Liver (tissue), 9 donors: ENCODE results near the gene METTL23. TPM values are rescaled to one million over a fixed set of nuclear protein-coding genes. Genes with fewer than 3 reads are reported as not detected.

ENCODE experiments used
- DNase-seq: peaks from one replicate; pipeline ENCODE4 v3.0.0-alpha.2; 2017; ENCODE audit warnings: low spot score
- H3K27ac ChIP-seq, 2 donors: one replicate each; pipeline ENCODE4 v1.7.0; 2013; ENCODE audit warnings: inconsistent platforms in 2 of 2, low read length in 2 of 2, control low read depth in 1 of 2, low read depth in 1 of 2, mild to moderate bottlenecking in 1 of 2
- H3K27me3 ChIP-seq, 4 donors: one replicate each; pipeline versions ENCODE4 v1.6.1 to v1.7.0; 2013; ENCODE audit warnings: low read length in 3 of 4, inconsistent platforms in 1 of 4, mild to moderate bottlenecking in 1 of 4, moderate library complexity in 1 of 4; ENCODE audit not compliant: control insufficient read depth in 4 of 4, insufficient read depth in 4 of 4
- H3K36me3 ChIP-seq, 4 donors: one replicate each; pipeline versions ENCODE4 v1.6.1 to v1.7.0; 2013; ENCODE audit warnings: low read length in 3 of 4, mild to moderate bottlenecking in 3 of 4, low read depth in 1 of 4, moderate library complexity in 1 of 4; ENCODE audit not compliant: control insufficient read depth in 4 of 4, insufficient read depth in 3 of 4
- H3K4me1 ChIP-seq, 4 donors: one replicate each; pipeline versions ENCODE4 v1.6.1 to v1.7.0; 2013; ENCODE audit warnings: low read length in 3 of 4, mild to moderate bottlenecking in 3 of 4, moderate library complexity in 1 of 4; ENCODE audit not compliant: control insufficient read depth in 4 of 4, insufficient read depth in 4 of 4
- H3K4me3 ChIP-seq, 3 donors: one replicate each; pipeline versions ENCODE4 v1.6.1 to v1.7.0; 2013; ENCODE audit warnings: low read length in 3 of 3, control low read depth in 1 of 3, low read depth in 1 of 3, mild to moderate bottlenecking in 1 of 3
- H3K9ac ChIP-seq, 2 donors: one replicate each; pipeline ENCODE4 v1.7.0; 2013; ENCODE audit warnings: low read length in 2 of 2, mild to moderate bottlenecking in 2 of 2, moderate library complexity in 2 of 2, control low read depth in 1 of 2, low read depth in 1 of 2
- H3K9me3 ChIP-seq, 4 donors: one replicate each; pipeline versions ENCODE4 v1.6.1 to v1.7.0; 2013; ENCODE audit warnings: low read length in 3 of 4; ENCODE audit not compliant: control insufficient read depth in 4 of 4
- EGR1 ChIP-seq, 2 donors: IDR thresholded peaks; 2 replicates each; pipeline ENCODE4 v1.6.1; 2016 to 2018; ENCODE audit warnings: antibody characterized with exemption in 2 of 2, low read depth in 2 of 2
- FOXA1 ChIP-seq: IDR thresholded peaks from 2 replicates; pipeline ENCODE4 v1.6.1; 2016; ENCODE audit warnings: antibody characterized with exemption
- FOXA2 ChIP-seq: IDR thresholded peaks from 2 replicates; pipeline ENCODE4 v1.6.1; 2016; ENCODE audit warnings: antibody characterized with exemption
- GABPA ChIP-seq, 2 donors: IDR thresholded peaks in 1 of 2; conservative IDR thresholded peaks in 1 of 2; 2 replicates each; pipeline ENCODE4 v1.6.1; 2016; ENCODE audit warnings: antibody characterized with exemption in 2 of 2, mild to moderate bottlenecking in 1 of 2, moderate library complexity in 1 of 2
- HNF4A ChIP-seq, 2 donors: conservative IDR thresholded peaks; 2 replicates each; pipeline ENCODE4 v1.6.1; 2016; ENCODE audit warnings: antibody characterized with exemption in 2 of 2, mild to moderate bottlenecking in 2 of 2
- HNF4G ChIP-seq: IDR thresholded peaks from 2 replicates; pipeline ENCODE4 v1.6.1; 2016; ENCODE audit warnings: antibody characterized with exemption
- JUND ChIP-seq, 2 donors: IDR thresholded peaks; 2 replicates each; pipeline ENCODE4 v1.6.1; 2016; ENCODE audit warnings: antibody characterized with exemption in 2 of 2
- RAD21 ChIP-seq, 2 donors: IDR thresholded peaks; 2 replicates each; pipeline ENCODE4 v1.6.1; 2016; ENCODE audit warnings: antibody characterized with exemption in 2 of 2, mild to moderate bottlenecking in 2 of 2
- RXRA ChIP-seq, 2 donors: IDR thresholded peaks; 2 replicates each; pipeline ENCODE4 v1.6.1; 2017 to 2018; ENCODE audit warnings: antibody characterized with exemption in 2 of 2, mild to moderate bottlenecking in 1 of 2
- SP1 ChIP-seq: IDR thresholded peaks from 2 replicates; pipeline ENCODE4 v1.6.1; 2018; ENCODE audit warnings: antibody characterized with exemption, mild to moderate bottlenecking
- TAF1 ChIP-seq: conservative IDR thresholded peaks from 2 replicates; pipeline ENCODE4 v1.6.1; 2016; ENCODE audit warnings: antibody characterized with exemption, mild to moderate bottlenecking
- YY1 ChIP-seq: IDR thresholded peaks from 2 replicates; pipeline ENCODE4 v1.6.1; 2016; ENCODE audit warnings: antibody characterized with exemption, mild to moderate bottlenecking
- whole genome bisulfite sequencing: extraction: QIAGEN DNeasy Blood & Tissue Kit; methylation state at CpG from one replicate; pipeline ENCODE4 v1.1.7; 2013; 5-methylcytosine and 5-hydroxymethylcytosine counted together
- polyA plus RNA-seq, 2 donors: library from polyadenylated mRNA; stranded (reverse) in 1 of 2; unstranded in 1 of 2; fragments of 200-250 nt in 1 of 2; fragments of >200 nt in 1 of 2; fragmentation: Nextera tagmentation in 1 of 2; extraction: Ambion mirVana in 1 of 2; gene quantifications; one replicate each; pipeline versions ENCODE4 v1.2.1 to v1.2.3, GENCODE V29; 2013 to 2015
- total RNA-seq, 2 donors: library from RNA; depleted of rRNA; stranded (reverse); fragments of >200 nt; gene quantifications; one replicate each; pipeline ENCODE4 v1.2.3, GENCODE V29; 2014
- TF ChIP-seq, protein P1 (sequence below): IDR thresholded peaks from 2 replicates; pipeline ENCODE4 v1.6.1; 2016; ENCODE audit warnings: antibody characterized with exemption
- TF ChIP-seq, protein P2 (sequence below): IDR thresholded peaks from 2 replicates; pipeline ENCODE4 v1.6.1; 2016; ENCODE audit warnings: antibody characterized with exemption
- TF ChIP-seq, protein P3 (sequence below): IDR thresholded peaks from 2 replicates; pipeline ENCODE4 v1.6.1; 2016; ENCODE audit warnings: antibody characterized with exemption
- TF ChIP-seq, protein P4 (sequence below): fragments of 150-350 bp; IDR thresholded peaks from 2 replicates; pipeline ENCODE4 v1.5.1; 2017; ENCODE audit warnings: improper control_type of control experiment, low read depth, low read length; ENCODE audit not compliant: missing input control
- TF ChIP-seq, protein P5 (sequence below): IDR thresholded peaks from 2 replicates; pipeline ENCODE4 v1.6.1; 2016; ENCODE audit warnings: antibody characterized with exemption, mild to moderate bottlenecking
- donor health status: healthy.
- donor health status: healthy.
- donor health status: healthy.
- donor health status: healthy.
- donor health status: healthy.

METTL23 gene
- total and polyA plus RNA-seq, 4 donors, result 15.6 to 37.2 (median 22.1) TPM

DNA sequence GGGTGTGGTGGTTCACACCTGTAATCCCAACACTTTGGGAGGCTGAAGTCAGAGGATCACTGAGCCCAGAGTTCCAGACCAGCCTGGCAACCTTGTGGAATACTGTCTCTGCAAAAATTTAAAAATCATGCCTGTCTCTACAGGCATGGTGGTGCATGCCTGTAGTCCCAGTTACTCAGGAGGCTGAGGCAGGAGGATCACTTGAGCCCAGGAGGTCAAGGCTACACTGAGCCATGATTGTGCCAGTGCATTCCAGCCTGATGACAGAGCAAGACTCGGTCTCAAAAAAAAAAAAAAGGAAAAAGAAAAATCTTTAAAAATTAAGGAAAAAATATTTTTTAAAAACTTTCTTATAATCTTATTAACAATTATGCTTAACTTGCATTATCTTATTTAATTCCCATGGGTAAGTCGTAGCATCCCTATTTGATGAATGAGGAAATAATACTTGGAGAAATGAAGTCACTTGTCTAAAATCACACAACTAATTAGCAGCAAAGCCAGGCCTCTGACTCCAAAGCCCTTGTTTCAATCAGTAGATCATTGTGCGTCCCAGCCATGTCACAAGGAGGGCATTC is 24.9 kb downstream of the METTL23 start:
- Histone ChIP-seq H3K9ac (no peak overlapping the region), H3K4me1 (no peaks in the 10 kb centered on the region), H3K27me3 (no peaks in the 10 kb centered on the region), H3K4me3 (no peak overlapping the region), H3K36me3 (peaks cover 3 to 11% (median 8%) of the 10 kb centered on the region in 4 donors), H3K27ac (no peak overlapping the region), H3K9me3 (no peaks in the 10 kb centered on the region)
- TF ChIP-seq GABPA (IDR thresholded peaks at IDR 0.05 in 1 of 2, conservative IDR thresholded peaks at IDR 0.05 in 1 of 2), result no peak
- no peak for TF ChIP-seq HNF4G
- no peak for DNase-seq
- over 99% methylated on average over 3 of the region's 3 CpGs for WGBS

DNA sequence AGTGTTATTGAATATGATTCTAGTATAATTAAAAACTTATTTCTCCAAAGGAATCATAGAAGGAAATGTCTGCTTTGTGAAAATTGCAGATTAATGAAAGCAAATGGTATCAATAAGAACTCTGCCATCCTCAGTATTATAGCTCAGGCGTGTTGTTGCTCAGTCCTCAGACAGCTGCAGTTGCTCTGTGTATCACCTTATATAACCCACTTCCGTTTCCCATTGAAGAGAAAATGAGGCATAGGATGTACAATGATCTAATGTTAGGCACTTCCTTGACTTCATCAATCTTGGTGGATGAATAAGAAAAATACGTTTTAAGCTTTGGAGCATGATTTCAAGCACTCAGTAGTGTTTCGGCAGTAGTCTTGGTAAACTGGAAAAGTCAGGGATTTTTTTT is 25.4 kb downstream of the METTL23 start:
- no peak overlapping the region for H3K27ac ChIP-seq
- H3K4me1 ChIP-seq, result no peaks in the 10 kb centered on the region
- TF ChIP-seq JUND (IDR thresholded peaks at IDR 0.05), result no peak
- TF ChIP-seq, protein P1, sequence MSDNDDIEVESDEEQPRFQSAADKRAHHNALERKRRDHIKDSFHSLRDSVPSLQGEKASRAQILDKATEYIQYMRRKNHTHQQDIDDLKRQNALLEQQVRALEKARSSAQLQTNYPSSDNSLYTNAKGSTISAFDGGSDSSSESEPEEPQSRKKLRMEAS, result no peak
- TF ChIP-seq, protein P2, sequence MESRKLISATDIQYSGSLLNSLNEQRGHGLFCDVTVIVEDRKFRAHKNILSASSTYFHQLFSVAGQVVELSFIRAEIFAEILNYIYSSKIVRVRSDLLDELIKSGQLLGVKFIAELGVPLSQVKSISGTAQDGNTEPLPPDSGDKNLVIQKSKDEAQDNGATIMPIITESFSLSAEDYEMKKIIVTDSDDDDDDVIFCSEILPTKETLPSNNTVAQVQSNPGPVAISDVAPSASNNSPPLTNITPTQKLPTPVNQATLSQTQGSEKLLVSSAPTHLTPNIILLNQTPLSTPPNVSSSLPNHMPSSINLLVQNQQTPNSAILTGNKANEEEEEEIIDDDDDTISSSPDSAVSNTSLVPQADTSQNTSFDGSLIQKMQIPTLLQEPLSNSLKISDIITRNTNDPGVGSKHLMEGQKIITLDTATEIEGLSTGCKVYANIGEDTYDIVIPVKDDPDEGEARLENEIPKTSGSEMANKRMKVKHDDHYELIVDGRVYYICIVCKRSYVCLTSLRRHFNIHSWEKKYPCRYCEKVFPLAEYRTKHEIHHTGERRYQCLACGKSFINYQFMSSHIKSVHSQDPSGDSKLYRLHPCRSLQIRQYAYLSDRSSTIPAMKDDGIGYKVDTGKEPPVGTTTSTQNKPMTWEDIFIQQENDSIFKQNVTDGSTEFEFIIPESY, result no peak
- TF ChIP-seq TAF1, result no peak
- TF ChIP-seq FOXA2, result no peak
- TF ChIP-seq SP1, result no peak
- TF ChIP-seq, protein P3, sequence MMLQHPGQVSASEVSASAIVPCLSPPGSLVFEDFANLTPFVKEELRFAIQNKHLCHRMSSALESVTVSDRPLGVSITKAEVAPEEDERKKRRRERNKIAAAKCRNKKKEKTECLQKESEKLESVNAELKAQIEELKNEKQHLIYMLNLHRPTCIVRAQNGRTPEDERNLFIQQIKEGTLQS, result no peak
- no peak for TF ChIP-seq GABPA (IDR thresholded peaks at IDR 0.05 in 1 of 2, conservative IDR thresholded peaks at IDR 0.05 in 1 of 2)
- TF ChIP-seq RXRA (IDR thresholded peaks at IDR 0.05), result no peak
- TF ChIP-seq YY1, result no peak
- TF ChIP-seq FOXA1, result no peak
- TF ChIP-seq, protein P4, sequence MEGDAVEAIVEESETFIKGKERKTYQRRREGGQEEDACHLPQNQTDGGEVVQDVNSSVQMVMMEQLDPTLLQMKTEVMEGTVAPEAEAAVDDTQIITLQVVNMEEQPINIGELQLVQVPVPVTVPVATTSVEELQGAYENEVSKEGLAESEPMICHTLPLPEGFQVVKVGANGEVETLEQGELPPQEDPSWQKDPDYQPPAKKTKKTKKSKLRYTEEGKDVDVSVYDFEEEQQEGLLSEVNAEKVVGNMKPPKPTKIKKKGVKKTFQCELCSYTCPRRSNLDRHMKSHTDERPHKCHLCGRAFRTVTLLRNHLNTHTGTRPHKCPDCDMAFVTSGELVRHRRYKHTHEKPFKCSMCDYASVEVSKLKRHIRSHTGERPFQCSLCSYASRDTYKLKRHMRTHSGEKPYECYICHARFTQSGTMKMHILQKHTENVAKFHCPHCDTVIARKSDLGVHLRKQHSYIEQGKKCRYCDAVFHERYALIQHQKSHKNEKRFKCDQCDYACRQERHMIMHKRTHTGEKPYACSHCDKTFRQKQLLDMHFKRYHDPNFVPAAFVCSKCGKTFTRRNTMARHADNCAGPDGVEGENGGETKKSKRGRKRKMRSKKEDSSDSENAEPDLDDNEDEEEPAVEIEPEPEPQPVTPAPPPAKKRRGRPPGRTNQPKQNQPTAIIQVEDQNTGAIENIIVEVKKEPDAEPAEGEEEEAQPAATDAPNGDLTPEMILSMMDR, result no peak
- TF ChIP-seq HNF4A (conservative IDR thresholded peaks at IDR 0.05), result no peak
- TF ChIP-seq EGR1 (IDR thresholded peaks at IDR 0.05; ENCODE audit: low read depth in 2 of 2), result no peak
- TF ChIP-seq HNF4G, result no peak
- TF ChIP-seq, protein P5, sequence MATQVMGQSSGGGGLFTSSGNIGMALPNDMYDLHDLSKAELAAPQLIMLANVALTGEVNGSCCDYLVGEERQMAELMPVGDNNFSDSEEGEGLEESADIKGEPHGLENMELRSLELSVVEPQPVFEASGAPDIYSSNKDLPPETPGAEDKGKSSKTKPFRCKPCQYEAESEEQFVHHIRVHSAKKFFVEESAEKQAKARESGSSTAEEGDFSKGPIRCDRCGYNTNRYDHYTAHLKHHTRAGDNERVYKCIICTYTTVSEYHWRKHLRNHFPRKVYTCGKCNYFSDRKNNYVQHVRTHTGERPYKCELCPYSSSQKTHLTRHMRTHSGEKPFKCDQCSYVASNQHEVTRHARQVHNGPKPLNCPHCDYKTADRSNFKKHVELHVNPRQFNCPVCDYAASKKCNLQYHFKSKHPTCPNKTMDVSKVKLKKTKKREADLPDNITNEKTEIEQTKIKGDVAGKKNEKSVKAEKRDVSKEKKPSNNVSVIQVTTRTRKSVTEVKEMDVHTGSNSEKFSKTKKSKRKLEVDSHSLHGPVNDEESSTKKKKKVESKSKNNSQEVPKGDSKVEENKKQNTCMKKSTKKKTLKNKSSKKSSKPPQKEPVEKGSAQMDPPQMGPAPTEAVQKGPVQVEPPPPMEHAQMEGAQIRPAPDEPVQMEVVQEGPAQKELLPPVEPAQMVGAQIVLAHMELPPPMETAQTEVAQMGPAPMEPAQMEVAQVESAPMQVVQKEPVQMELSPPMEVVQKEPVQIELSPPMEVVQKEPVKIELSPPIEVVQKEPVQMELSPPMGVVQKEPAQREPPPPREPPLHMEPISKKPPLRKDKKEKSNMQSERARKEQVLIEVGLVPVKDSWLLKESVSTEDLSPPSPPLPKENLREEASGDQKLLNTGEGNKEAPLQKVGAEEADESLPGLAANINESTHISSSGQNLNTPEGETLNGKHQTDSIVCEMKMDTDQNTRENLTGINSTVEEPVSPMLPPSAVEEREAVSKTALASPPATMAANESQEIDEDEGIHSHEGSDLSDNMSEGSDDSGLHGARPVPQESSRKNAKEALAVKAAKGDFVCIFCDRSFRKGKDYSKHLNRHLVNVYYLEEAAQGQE, result no peak
- TF ChIP-seq RAD21 (IDR thresholded peaks at IDR 0.05), result no peak
- H3K36me3 ChIP-seq, result peaks cover 5 to 11% (median 7%) of the 10 kb centered on the region in 4 donors
- 84% methylated on average over 4 of the region's 4 CpGs for WGBS
- H3K27me3 ChIP-seq, result no peaks in the 10 kb centered on the region
- no peak overlapping the region for H3K9ac ChIP-seq
- no peaks in the 10 kb centered on the region for H3K9me3 ChIP-seq
- DNase-seq, result no peak
- H3K4me3 ChIP-seq, result no peak overlapping the region
